HG02642 (cell line): ENCODE results near the gene ZNF619.

Experiments used
- ATAC-seq: cut with Tn5 transposase; IDR thresholded peaks from one replicate; pipeline ENCODE4 v1.9.1; 2021; ENCODE audit warnings: mild to moderate bottlenecking; ENCODE audit not compliant: unreplicated experiment, poor library complexity

Gene ZNF619

DNA sequence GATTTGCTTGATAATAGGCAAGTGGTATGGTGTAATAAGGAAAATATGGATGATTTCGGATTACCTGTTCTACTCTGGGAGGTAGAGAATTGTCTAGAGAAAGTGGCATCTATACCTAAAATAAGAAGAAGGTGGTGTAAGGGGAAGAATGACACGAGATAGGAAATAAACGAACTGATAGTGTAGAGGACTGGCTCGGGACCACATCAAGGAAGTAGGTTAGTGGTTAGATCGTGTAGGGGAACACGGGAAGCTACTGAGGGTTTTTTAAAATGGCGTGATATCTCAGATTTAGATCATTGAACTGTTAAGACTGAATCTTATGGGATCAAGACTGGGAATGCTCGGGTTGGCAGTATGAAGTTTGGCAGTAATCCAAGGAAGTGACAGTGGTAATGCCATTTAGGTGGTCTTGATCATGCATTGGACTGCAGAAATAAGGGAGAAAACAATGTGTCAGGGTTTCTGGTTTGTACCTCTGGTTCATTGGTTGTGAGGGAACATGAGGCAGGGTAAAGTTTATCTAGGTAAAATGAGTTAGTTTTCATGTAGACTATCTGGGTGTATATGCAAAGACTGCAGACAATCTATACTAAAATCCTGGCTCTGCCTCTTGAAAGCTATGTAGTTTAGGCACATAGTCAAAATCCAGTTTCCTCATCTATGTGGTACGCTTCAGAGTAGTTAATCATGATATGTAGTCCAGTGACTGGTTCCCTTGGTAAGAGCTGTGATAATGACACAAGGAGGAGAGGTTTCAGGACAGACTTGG lies 12.4 kb upstream of the ZNF619 start:
- no peak for ATAC-seq

DNA sequence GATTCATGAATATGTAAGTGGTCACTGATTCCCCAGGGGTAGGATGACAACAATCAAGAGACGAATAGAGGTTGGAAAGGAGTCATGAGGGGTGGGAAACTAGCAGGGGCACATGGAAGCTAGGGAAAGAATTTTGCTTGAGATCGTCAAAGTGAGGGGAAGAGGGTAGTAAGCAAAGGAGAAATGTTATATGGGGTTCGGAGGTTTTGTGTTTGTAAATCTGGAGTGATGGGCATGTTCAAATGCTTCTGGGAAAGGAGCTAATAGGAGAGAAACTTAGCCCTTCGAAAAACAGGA lies 11.9 kb upstream of the ZNF619 start:
- no peak for ATAC-seq

DNA sequence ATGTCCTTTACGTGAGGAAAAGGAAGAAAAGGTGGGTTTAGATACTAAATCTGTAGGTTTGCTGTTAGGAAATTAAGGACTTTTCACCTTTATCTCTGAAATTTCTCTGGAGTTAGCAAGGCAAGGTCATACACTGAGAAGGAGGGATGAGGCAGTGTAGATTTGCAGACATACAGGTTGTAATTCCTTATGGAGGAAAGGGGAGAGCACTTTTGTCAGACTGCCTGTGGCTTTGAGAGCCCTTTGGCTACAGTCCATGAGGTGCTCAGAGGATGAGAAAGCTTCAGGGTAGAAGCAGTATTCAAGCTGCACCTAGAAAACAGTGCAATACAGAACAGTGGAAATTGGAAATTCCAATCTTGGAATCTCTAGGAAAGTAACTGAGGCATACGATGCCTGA lies 11.5 kb upstream of the ZNF619 start:
- no peak for ATAC-seq

DNA sequence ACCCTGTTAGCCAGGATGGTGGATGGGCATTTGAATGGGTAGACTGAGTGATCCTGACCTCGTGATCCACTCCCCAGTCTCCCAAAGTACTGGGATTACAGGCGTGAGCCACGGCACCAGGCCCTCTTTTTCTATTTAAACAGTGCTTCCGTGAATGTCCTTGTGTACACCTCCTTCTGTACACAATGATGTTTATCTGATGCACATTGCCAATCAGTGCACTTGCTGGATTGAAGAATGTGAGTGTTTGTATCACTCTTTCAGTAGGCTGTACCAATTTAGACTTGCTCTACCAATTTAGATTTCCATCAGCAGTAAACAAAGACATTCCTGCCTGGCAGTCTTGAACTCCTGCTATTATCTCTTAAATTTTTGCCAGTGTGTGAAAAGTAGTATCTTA lies 8.9 kb upstream of the ZNF619 start:
- no peak for ATAC-seq

DNA sequence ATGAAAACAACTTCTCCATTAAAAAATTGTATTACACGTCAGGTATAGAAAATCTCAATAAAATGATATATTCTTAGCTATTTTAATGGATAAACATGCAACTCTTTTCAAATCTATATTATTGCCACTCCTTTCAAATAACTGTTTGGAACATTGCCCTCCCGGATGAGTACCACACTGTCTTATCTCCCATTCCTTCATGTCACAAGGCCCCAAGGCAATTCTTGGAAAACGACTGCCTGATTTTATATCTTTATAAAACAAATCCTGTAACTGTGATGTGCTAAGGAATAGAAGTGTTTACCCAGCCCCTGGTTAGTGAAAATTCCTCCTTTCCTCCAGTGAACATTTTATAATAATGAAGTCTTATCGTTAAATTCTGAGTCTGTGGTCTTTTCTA lies 6.2 kb upstream of the ZNF619 start:
- ATAC-seq: no peak

DNA sequence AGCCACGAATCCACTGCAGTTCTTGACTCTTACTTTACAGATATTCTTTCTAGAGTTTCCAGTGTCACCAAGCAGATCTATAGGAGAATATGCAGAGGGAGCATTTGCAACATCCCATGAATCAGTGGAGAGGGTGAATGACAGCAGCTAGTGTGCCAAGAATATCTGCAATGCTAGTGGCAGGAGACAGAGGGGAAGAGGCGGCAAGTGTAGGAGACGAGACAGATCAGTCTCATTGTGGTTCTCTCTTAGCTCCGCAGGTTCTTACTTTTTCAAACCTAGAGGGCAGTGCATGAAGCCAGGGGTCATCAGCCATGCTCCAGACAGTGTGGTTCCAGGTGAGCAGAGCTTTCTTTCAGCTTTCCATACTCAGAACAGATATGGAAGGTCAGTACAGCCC lies 744 bp downstream of the ZNF619 start:
- no peak for ATAC-seq

DNA sequence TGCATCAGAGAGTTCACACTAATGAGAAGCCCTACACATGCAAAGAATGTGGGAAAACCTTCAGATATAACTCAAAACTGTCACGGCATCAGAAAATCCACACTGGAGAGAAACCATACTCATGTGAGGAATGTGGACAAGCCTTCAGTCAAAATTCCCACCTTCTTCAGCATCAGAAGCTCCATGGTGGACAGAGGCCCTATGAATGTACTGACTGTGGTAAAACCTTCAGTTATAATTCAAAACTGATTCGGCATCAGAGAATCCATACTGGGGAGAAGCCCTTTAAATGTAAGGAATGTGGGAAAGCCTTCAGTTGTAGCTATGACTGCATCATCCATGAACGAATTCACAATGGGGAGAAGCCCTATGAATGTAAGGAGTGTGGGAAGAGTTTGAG lies 10.2 kb downstream of the ZNF619 start:
- no peak for ATAC-seq

DNA sequence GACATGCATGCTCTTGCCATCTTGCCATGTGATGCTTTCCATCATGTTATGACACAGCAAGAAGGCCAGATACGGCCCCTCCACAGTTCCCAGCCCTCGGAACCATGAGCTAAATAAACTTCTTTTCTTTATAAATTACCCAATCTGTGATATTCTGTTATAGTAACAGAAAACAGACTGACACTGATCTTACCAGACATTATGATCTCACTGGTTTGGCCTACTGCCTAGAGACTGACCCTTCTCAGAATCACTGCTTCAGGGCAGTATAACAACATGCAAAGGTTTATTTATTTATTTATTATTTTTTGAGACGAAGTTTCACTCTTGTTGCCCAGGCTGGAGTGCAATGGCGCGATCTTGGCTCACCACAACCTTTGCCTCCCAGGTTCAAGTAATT lies 14.0 kb downstream of the ZNF619 start:
- ATAC-seq: no peak

DNA sequence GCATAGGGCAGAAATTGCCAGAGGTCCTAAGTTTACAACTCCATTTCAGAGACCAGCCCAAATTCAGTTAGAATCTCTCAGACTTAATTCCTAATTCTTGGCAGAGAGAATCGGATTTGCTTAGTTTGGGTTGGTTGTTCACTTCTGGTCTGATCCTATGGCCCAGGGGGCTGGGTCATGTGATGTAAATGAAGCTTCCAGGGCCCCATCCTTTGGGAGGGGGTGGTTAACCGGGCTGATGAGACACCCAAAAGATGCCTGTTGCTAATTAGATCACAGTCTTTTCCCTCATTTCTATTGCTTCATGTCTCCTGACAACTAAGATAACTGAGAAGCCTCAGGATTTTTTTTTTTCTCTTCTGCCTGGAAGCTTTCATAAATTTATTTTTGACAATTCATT lies 17.8 kb downstream of the ZNF619 start:
- ATAC-seq: no peak

DNA sequence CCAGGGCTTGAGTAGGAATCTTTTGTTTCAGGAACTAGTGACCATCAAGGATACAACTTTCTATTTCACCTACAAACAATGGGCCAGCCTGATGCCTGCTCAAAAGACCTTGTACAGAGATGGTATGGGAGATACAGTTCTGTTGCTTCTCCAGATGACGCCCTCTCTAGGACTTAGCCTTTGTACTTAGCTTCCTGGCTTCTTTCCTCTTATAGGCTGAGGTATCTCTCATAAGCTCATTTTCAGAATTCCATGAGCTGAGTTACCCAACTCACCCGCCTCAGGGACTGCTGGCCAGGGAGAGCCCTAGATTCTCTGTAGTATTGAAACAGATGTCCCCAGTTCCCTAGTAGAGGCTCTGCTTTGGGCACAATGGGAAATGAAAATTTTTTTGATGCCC lies 20.4 kb downstream of the ZNF619 start:
- no peak for ATAC-seq

DNA sequence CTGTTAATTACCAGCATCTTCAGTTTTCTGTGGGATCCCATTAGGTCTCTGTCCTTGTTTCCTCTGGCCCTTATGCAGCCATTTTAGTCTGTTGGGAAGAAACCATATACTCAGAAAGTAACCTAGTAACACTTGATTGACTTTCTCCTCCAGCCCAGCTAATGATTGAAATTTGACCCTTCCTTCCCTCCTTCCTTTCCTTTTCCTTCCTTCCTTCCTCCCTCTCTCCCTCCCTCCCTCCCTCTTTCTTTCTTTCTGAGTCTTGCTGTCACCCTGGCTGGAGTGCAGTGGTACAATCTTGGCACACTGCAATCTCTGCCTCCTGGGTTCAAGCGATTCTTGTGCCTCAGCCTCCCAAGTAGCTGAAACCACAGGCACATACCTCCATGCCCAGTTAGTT lies 23.0 kb downstream of the ZNF619 start:
- no peak for ATAC-seq

DNA sequence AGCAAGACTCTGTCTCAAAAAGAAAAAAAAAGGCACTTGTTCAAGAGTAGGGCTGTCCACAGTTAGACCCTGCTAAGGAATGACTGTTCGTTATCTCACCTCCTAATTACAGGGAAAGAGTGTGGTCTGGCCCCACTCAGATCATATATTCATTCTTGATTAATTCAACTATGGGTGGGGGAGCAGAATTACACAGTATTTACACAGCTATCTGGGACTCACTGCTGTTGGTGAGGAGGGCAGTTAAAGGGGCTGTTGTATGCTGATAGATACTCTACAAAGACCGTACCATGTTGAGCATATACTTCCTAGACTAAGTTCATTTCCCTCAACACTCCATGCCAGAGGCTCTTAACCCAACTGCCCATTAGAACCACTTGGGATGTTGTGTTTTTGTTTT lies 25.1 kb downstream of the ZNF619 start:
- ATAC-seq: no peak

DNA sequence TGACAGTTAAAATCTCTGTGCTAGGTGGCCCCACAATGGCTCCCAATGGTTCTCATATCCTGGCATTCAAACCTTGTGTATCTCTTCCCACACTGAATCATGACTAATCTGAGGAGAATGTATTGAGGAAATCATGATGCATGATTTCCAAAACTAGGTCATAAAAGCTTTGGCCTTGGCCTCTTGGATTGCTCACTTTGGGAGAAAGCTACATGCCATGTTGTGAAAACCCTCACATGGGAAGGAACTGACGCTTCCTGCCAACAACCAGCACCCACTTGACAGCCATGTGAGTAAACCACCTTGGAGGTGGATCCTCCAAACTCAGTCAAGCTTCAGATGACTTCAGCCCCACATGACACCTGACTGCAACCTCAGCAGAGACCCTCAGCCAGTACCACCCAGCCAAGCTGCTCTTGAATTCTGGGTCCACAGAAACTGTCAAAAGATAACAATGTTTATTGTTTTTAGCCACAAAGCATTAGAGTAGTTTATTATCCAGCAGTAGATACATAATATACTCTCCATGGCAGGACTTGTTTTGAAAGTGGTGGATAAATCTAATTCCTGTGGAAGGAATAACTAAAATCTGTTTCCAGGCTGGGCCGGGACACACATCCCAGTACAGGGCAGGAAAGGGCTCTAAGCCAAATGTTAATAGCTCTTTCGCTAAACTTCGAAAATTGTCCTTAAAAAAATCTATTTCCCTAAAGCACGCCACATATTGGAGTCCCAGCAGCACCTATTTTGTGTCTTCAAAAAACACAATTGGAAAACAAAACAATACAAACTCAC lies 27.9 kb downstream of the ZNF619 start:
- no peak for ATAC-seq

DNA sequence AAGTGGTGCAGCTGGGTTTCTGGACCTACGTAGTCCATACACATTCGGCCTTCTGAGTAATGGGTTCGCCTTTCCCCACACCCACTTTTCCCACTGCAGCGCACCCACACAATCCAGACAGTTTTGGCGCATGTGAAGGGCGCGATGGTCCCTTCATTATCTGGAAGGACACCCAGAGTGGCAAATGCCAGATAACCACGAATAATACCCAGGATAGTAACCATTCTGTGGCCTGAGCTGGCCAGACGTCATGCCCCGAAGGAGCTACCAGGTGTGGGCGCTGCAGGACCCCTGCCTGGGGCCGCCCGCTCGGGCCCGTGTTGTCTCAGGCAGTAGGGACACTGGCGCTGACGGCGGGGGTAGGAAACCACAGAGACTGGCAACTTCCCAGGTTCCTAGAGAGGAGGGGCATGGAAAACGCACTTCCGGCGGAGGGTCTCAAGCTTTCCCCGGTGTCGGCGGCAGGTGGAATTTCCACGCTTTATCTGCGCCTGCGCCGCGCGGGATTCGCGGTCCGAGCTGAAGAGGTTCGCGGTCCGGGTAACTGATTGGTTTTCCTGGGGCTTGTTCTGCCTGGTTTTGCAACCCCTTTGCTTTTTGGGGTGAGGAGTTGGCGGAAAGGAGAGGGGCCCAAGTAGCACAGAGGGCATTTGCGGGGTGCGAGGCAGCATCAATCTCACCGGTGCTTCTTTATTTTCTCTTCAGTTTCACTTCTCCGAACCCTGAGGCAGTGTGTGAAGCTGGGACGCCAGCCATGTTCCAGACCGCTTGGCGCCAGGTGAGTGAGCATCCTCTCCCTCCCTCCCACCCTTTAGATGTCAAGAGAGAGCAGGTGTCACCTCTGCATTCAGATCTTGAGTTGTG lies 28.9 kb downstream of the ZNF619 start, which contains the start of gene ZNF620:
TSS of gene ZNF620 (plus strand) at position 441 of the 864 bp plus-strand sequence. CDS start at position 755, 314 bp downstream.
- ATAC-seq: peak; percentile 92

DNA sequence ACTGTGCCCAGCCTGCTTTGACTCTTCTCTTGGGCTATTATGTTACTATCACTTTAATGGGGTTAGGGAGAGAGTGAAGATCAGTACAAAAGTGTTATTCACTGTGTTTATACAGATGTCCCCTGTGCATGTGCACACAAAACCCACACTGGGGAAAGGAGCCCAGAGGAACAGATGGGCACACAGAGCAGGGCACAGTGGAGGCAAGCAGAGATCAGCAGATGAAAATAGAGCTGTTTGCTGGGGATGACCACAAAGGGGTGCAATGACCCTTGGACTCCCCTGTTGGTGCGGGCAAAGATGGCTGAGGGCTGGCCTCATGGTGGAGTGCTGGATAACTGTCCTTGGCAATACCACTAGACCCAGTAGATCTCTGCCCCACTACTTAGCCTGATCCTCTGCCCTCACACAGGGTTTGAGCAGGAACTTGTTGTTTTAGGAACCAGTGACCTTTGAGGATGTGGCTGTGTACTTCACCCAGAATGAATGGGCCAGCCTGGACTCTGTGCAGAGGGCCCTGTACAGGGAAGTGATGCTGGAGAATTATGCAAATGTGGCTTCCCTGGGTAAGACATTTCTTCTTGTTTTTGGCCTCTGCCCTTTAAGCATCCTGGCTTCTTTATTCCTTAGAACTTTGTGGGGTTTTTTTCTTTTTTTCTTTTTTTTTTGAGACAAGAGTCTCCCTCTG lies 34.3 kb downstream of the ZNF619 start:
- ATAC-seq: no peak

DNA sequence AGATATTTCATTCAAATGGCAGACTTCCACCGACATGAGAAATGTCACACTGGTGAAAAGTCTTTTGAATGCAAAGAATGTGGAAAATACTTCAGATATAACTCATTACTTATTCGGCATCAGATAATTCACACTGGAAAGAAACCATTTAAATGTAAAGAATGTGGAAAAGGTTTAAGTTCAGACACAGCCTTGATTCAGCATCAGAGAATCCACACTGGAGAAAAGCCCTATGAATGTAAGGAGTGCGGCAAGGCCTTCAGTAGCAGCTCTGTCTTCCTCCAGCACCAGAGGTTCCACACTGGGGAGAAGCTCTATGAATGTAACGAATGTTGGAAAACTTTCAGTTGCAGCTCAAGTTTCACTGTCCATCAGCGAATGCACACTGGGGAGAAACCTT lies 39.3 kb downstream of the ZNF619 start:
- ATAC-seq: no peak

DNA sequence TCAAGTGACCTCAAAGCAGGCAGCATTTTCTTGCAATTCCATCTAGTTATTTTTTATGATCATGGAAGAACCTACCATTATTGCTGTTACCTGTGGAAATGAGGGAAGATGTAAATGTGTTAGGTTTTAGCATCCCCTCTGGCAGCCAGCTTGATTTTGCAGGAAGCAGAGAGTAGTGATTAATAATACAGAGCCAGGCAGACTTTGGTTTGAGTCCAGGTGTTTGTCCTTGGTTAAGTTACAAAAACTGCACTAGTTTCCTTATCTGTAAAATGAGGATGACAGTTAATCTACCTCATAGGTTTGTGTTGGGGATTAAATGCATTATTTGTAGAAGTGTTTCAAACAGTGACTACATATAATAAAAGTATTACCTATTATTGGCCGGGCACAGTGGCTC lies 41.1 kb downstream of the ZNF619 start:
- no peak for ATAC-seq

DNA sequence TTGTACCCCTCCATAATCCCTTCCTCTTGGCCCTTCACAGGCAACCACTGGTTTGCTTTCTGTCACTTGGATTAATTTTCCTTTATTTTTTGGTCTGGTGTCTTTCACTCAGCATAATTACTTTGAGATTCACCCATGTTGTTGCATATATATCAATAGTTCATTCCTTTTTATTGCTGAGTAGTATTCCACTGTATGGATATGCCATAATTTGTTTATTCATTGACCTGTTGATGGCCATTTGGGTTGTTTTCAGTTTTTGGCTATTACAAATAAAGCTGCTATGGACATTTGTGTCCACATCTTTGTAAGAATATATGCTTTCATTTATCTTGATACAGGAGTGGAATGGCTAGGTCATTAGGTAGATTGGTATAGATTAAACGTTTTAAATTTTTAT lies 41.9 kb downstream of the ZNF619 start:
- ATAC-seq: no peak

DNA sequence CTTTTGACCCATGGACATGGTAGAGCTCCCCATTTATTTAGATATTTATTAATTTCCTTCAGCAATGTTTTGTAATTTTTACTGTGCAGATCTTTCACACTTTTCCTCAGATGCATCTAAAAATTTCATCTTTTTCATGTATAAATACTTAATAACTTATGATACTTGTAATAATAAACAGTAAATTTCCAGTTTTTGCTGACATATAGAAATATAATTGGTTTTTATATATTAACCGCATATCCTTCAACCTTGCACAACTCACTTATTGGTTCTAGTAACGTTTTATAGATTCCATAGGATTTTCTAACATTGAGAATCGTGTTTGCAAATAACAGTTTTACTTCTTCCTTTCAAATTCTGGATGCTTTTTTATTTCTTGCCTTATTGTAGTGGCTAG lies 44.3 kb downstream of the ZNF619 start:
- no peak for ATAC-seq

DNA sequence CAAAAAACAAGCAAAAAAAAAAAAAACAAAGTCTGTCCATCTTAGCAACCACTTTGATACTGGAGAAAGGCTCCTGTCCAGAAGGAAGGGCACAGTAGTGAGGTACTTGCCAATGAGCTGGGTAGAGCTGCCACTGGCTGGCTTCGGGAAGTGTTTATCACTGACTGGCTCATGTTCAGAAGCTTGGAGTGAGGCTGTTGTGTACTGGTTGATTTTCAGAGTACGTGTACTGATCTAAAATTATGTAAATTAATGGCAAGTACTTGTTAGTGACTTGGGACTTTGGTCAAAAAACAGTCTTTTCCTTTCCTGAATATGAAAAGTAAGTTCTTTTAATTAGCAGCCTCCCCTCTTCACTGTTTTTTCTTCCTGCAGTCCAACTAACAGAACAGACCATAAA lies 46.9 kb downstream of the ZNF619 start:
- ATAC-seq: no peak

DNA sequence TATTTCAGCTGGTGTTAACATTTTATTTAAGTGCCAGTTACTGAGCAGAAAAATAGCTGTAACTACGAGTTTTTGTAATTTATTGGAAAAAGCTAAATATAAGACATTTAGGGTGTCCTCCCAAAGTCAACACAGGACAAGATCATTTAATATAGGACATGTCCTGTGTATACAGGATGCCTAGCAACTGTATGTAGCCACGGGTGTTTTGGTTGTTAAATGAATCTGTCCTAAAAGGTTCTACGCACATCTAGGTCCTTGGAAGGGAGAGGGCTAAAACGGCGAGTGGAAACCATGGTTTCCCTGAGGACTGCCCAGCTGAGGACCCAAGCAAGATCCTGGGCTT lies 47.3 kb downstream of the ZNF619 start:
- ATAC-seq: no peak
